ENCODE measurements around the gene AATF.

AATF gene

DNA sequence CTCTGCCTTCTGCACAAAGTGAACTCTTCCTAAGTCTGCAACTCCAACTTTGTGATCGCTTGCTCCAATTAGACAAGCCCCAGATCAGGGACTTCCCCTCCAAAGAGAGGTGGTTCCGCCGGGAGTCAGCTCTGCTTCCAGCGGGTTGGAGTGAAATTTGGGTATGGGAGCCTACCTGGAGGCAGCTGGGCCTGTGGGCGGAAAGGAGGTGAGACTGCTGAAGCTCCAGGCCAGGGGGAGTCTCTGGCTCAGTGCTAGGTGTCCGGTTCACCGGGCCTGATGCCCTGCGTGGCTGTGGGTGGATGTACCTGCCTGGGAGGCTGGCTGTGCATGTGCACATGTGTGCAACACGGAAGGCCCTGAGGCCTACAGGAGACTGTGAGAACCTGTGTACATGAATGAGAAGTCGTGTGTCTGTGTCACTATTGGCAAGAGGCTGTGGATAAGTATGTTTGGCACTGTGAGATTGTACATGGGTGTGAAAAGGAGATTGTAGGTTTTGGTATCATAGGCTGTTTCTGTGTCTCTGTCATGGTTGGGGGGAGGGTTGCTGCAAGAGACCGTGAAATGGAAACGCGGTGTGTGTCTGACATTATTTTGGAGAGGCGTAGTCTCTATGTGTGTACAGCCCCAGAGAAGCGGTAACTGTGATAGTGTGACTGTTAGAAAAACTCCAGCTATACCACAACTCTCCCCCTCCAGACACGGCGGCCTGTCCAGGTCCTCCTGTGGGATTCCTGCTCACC lies 7.3 kb upstream of the AATF start:
- H3K4me3 ChIP-seq (ENCODE audit: low read depth, low read length) = no peak overlapping the region

DNA sequence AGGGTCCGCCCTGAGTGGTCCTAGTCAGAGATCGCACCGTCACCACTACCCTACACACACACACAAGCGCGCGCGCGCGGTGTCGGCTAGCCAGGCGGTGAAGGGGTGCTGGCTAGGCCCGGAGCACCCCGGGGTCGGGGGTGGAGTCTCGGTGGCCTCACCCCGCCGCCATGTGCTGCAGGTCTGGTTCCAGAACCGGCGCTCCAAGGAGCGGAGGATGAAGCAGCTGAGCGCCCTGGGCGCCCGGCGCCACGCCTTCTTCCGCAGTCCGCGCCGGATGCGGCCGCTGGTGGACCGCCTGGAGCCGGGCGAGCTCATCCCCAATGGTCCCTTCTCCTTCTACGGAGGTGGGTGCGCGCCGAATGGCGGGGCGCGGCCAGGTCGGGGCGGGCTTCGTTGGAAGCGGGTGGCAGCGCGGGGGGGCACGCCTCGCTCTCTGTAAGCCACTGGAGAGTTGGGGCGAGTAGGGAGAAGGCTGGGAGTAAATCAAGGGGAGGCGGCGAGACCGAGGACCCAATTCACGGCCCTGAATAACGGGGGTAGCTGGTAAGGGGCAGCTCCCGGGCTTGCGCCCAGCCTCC lies 6.6 kb upstream of the AATF start:
- H3K4me3 ChIP-seq (ENCODE audit: low read depth, low read length) = peak overlapping the region; percentile 8

- H3K4me3 ChIP-seq (ENCODE audit: low read depth, low read length) = no peak overlapping the region
Measured at GRCh38 chr17:36942631-36943125, 6.1 kb upstream of the AATF start.

GRCh38 chr17:36943250-36944191 lies 5.2 kb upstream of the AATF start:
- no peak overlapping the region for H3K4me3 ChIP-seq (ENCODE audit: low read depth, low read length)

- no peak overlapping the region for H3K4me3 ChIP-seq (ENCODE audit: low read depth, low read length)
Measured at GRCh38 chr17:36944553-36944952, 4.2 kb upstream of the AATF start.

DNA sequence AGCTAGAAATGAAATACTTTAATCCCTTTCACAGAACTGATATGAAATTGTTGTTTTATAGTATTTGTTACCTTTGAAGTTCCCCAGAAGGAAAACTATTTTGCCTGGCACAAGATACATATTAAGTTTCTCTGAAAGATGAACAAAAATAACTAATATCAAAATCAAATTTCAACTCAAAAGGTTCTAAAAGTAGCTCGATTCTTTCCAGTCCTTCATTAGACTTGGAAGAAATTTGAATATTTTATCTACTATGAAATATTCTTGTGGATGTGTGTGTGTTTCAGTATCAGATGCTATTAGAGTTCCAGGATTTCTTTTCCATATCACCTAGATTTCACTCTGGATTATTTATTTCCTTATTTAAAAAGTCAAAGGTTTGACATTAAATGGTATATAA lies 3.6 kb upstream of the AATF start:
- no peak overlapping the region for H3K4me3 ChIP-seq (ENCODE audit: low read depth, low read length)

DNA sequence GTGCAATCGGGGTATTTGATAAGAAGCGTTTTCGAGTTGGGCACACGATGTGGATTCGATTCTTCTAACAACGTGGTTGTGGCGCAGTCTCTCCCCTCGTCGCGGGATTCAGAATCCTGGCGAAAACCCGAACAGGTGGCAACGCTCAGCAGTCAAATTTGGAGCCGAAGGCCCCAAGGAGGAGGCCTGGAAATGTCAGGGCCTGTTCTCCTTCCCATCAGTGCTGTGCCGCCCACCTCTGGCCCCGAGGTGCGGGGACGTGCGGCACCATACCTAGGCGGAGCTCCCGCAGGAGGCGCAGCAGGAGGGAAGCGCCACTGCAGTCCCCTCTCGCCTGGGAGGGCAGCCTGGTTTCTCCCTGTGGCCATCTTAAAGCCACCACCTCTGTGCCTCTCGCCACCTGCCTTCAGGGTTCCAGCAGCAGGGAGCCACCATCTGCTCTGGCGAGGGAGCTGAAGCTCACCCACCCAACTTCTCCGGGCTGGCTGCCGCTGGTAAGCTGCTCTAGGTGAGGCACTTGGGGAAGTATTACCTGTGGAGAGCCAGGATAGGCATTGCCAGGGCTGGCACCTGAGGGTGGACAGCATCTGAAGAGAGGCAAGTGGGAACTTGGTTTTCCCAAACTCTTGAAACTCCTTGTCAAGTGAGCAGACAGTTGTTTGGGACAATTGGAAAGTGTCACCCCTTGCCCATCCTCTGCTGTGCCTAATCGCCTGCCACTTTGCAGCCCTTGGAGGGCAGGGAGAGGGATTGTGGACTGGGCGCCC lies 2.6 kb upstream of the AATF start:
- H3K4me3 ChIP-seq (ENCODE audit: low read depth, low read length) = no peak overlapping the region

DNA sequence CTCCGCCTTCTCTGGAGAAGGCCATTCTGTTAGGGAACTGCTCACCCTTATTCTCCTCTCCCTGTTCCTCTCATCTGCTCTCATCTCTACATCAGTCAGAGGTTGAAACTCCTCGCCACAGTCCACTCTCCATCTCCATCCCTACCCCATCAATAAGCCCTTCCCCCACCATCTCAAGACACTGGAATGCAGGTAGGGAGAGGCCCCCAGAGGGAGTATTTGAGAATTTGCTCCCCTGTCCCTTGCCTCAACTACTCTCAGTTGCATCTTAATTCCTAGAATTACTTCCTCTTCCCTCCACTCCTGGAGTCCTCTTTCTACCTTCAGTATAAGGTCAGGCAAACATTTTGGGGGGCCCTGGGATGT lies 2.0 kb upstream of the AATF start:
- H3K4me3 ChIP-seq (ENCODE audit: low read depth, low read length) = no peak overlapping the region

- peak overlapping the region; percentile 62 for H3K4me3 ChIP-seq (ENCODE audit: low read depth, low read length)
Measured at GRCh38 chr17:36947922-36948716, 635 bp upstream of the AATF start.

- H3K4me3 ChIP-seq (ENCODE audit: low read depth, low read length) = peak overlapping the region; percentile 62
Measured at GRCh38 chr17:36949461-36949927, 740 bp downstream of the AATF start.

DNA sequence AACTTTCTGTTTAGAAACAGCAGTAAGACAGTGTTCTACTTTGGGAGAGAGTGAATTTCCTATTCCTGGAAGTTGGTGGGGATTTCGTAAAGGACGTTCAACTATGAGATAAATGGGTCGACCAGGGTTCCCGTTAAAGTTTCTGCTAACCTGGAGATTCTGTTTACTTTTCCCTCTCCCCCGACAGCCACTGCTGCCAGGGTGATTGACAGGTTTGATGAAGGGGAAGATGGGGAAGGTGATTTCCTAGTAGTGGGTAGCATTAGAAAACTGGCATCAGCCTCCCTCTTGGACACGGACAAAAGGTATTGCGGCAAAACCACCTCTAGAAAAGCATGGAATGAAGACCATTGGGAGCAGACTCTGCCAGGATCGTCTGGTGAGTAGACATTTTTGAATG lies 1.3 kb downstream of the AATF start:
- no peak overlapping the region for H3K4me3 ChIP-seq (ENCODE audit: low read depth, low read length)

DNA sequence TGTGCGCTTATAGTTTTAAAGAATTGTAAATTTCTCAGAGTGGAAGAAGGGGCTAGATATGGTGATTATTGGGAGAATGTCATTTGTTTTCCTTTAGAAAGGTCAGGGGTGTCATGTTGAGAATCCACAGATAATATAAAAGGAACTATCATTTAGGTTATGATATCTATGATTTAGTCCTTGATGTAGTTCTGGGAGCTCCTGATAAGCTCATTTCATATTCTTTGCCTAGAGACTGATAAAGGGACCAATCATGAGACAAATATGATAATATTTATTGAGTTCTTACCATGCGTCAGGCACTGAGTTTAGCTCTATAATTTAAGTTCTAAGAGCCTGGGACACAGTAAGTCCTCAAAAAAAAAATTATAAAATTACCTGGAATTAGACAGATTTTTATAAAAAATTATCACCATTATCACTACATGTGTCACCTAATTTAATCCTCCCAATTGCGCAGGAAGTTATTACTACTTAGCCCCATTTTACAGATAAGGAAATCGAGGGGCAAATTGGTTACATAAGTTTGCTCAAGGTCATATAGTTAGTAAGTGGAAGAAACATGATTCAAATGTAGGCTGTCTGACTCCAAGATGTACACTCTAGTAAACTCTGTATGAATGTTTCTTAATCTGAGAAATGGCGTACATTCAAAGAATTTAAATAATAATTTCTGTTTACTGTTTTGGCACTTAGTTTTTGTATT lies 2.5 kb downstream of the AATF start:
- H3K4me3 ChIP-seq (ENCODE audit: low read depth, low read length) = no peak overlapping the region

DNA sequence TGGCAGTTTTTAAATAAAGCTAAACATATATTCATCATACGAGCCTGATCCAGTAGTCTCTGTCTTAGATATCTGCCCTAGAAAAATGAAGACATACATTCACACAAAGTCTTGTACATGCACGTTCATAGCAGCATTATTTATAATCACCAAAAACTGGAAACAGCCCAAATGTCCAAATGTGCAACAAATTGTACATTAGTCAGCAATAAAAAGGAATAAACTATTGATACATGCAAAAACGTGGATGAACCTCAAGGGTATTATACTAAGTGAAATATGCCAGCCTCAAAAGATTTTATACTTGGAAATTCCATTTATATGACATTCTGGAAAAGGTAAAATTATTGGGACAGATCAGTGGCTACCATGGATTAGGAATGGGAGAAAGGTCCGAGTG lies 22.8 kb downstream of the AATF start:
- no peak overlapping the region for H3K4me3 ChIP-seq (ENCODE audit: low read depth, low read length)

DNA sequence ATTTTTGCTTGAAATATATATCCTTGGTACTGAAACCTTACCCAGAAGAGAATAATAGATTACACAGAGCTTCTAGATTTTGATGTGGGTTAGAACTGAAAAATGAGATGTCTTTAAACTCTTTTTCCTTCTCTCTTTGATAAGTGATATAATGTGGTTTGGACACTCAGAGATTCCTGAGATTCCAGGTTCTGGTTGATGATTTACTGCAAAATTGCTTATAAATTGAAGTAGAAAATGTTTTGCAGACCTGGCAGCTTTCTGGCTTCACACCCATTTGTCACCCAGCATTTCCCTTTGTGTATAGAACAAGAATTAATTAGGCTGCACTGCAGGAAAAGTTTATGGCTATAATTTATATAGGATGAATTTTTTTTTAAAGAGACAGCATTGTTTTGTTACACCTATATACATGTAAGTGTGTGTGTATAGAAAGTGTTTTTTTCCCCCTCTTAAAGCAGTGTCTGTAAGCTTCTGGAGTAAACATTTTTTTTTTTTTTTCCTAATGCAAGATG lies 23.5 kb downstream of the AATF start:
- no peak overlapping the region for H3K4me3 ChIP-seq (ENCODE audit: low read depth, low read length)

- no peak overlapping the region for H3K4me3 ChIP-seq (ENCODE audit: low read depth, low read length)
Measured at GRCh38 chr17:36972905-36973304, 24.2 kb downstream of the AATF start.

GRCh38 chr17:36975922-36976515 lies 27.3 kb downstream of the AATF start:
- no peak overlapping the region for H3K4me3 ChIP-seq (ENCODE audit: low read depth, low read length)

DNA sequence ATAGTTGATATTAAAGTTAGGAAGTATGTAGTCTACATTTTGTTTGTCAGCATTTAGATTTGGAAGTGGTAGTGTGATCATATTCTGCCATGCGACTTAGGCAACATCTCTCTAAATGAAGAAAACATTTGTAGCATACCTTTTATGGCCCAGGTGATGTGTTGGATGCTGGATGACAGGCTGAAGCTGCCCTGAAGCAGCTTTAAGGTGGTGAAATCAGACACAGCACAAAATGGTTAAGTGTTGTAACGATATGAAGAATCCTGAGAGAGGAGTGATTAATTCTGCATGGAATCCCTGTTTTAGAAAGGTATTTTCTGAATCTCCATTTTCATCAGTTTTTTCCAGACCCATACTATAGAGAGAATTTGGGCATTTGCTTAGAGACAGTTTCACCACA lies 28.3 kb downstream of the AATF start:
- no peak overlapping the region for H3K4me3 ChIP-seq (ENCODE audit: low read depth, low read length)

GRCh38 chr17:36977568-36977967 lies 28.8 kb downstream of the AATF start:
- H3K4me3 ChIP-seq (ENCODE audit: low read depth, low read length) = no peak overlapping the region
